Neural crest cell (in vitro differentiated cells): ENCODE results near the gene NBEAL1. TPM values are rescaled to one million over a fixed set of nuclear protein-coding genes. Genes with fewer than 3 reads are reported as not detected.
"Not testable (repeated sequence)": the region's sequence is repeated elsewhere in the genome, so short reads cannot be mapped to it uniquely, and the experiment has no call there.

ENCODE experiments used
- DNase-seq: peaks from one replicate; pipeline ENCODE4 v3.0.0; 2021; ENCODE audit warnings: low read depth, mixed read lengths, low spot score
- H3K27ac Mint-ChIP-seq: one replicate; pipeline ENCODE4 v1.8.0; 2021; ENCODE audit warnings: mild to moderate bottlenecking, mixed read lengths; ENCODE audit not compliant: unreplicated experiment
- H3K27me3 Mint-ChIP-seq: 2 replicates; pipeline ENCODE4 v1.8.0; 2021; ENCODE audit warnings: low read depth, mild to moderate bottlenecking, mixed read lengths
- H3K36me3 Mint-ChIP-seq: 2 replicates; pipeline ENCODE4 v1.8.0; 2021; ENCODE audit warnings: low read depth, mild to moderate bottlenecking, mixed read lengths
- H3K4me1 Mint-ChIP-seq: 2 replicates; pipeline ENCODE4 v1.8.0; 2021; ENCODE audit warnings: mixed read lengths
- H3K4me3 Mint-ChIP-seq: one replicate; pipeline ENCODE4 v1.8.0; 2021; ENCODE audit warnings: mild to moderate bottlenecking, mixed read lengths
- H3K9me3 Mint-ChIP-seq: 2 replicates; pipeline ENCODE4 v1.8.0; 2021; ENCODE audit warnings: mixed read lengths
- total RNA-seq: library from RNA; stranded (reverse); gene quantifications from 2 replicates; pipeline ENCODE4 v1.2.1, GENCODE V29; 2021
- TF ChIP-seq, protein P1 (sequence below): fragments of 200-600 bp; sonication (generic); conservative IDR thresholded peaks from 2 replicates; pipeline ENCODE4 v1.5.0; 2021; ENCODE audit warnings: antibody characterized with exemption, mild to moderate bottlenecking

NBEAL1 gene
- total RNA-seq, 1 donor from 2014 or later = 12.6 TPM

GRCh38 chr2:202989749-202990148 lies 24.9 kb upstream of the NBEAL1 start:
- Mint-ChIP-seq H3K4me1 (no peaks in the 10 kb centered on the region), H3K27me3 (no peaks in the 10 kb centered on the region), H3K4me3 (no peak overlapping the region), H3K36me3 (no peaks in the 10 kb centered on the region), H3K27ac (no peak overlapping the region), H3K9me3 (no peaks in the 10 kb centered on the region)
- DNase-seq = no peak
- TF ChIP-seq, protein P1, sequence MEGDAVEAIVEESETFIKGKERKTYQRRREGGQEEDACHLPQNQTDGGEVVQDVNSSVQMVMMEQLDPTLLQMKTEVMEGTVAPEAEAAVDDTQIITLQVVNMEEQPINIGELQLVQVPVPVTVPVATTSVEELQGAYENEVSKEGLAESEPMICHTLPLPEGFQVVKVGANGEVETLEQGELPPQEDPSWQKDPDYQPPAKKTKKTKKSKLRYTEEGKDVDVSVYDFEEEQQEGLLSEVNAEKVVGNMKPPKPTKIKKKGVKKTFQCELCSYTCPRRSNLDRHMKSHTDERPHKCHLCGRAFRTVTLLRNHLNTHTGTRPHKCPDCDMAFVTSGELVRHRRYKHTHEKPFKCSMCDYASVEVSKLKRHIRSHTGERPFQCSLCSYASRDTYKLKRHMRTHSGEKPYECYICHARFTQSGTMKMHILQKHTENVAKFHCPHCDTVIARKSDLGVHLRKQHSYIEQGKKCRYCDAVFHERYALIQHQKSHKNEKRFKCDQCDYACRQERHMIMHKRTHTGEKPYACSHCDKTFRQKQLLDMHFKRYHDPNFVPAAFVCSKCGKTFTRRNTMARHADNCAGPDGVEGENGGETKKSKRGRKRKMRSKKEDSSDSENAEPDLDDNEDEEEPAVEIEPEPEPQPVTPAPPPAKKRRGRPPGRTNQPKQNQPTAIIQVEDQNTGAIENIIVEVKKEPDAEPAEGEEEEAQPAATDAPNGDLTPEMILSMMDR = no peak

DNA sequence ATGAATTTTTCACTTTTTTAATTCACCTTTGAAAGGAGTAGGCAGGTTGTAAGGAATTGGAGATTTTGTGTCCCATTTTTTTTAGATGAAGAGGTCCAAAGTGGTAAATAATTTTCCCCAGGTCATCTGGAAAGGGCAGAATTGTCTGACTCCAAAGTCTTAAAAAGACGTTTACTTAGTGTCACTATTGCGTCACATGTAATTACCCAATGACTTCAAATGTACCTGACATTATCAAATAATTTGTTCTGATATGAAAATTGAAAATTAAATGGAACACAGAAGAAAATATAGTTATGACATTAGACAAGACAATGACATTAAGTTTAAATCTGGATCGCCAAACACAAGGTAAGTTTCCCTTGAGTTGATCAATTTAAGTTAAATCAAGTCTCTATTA lies 24.2 kb upstream of the NBEAL1 start:
- peaks cover 4% of the 10 kb centered on the region for H3K9me3 Mint-ChIP-seq
- no peaks in the 10 kb centered on the region for H3K27me3 Mint-ChIP-seq
- H3K4me3 Mint-ChIP-seq = no peak overlapping the region
- H3K36me3 Mint-ChIP-seq = no peaks in the 10 kb centered on the region
- TF ChIP-seq, protein P1 = no peak
- DNase-seq = no peak
- no peak overlapping the region for H3K27ac Mint-ChIP-seq
- no peaks in the 10 kb centered on the region for H3K4me1 Mint-ChIP-seq

DNA sequence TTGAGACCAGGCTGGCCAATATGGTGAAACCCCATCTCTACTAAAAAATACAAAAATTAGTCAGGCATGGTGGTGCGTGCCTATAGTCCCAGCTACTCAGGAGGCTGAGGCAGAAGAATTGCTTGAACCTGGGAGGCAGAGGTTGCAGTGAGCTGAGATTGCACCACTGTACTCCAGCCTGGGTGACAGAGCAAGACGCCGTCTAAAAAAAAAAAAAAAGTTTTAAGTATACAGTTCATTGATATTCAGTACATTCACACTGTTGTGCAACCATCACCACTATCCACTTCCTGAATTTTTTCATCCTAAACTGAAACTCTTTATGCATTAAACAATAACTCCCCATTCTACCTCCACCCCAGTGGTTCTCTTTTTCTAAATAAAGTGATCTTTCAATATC lies 17.6 kb upstream of the NBEAL1 start:
- H3K4me3 Mint-ChIP-seq, H3K27ac Mint-ChIP-seq, DNase-seq, H3K27me3 Mint-ChIP-seq, H3K36me3 Mint-ChIP-seq, H3K4me1 Mint-ChIP-seq, H3K9me3 Mint-ChIP-seq: not testable (repeated sequence)

DNA sequence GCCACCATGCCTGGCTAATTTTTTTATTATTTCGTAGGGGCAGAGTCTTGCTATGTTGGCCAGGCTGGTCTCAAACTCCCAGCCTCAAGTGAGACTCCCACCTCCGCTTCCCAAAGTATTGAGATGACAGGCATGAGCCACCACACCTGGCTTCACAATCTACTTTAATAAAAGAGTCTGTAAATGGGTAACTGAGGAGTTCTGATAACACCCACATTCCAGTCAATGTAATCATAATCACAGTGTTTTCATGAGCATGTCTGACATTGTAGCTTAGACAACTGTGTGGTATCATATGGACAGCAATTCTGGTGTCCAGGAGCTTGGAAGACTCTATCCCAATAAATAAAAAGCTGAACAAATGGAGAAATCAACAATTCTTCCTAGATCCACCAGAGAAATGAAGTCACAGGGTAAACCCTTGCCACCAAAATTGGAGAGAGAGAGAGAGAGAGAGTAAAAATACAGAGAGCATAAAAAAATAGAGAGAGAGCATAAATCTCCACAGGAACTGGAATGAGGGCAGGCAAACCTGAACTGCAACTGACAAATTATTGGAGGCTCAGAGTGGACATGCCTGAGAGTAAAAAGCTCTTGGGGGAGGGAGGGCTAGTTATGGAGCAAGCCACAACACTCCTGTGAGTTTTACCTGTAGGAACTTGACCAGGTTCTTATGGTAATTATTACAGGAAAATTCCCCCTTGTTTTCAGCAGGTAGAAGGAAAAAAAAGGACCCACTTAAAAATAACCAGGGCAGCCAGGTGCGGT lies 12.4 kb upstream of the NBEAL1 start:
- Mint-ChIP-seq H3K27me3 (no peaks in the 10 kb centered on the region), H3K36me3 (no peaks in the 10 kb centered on the region), H3K4me3 (no peak overlapping the region), H3K27ac (no peak overlapping the region), H3K9me3 (no peaks in the 10 kb centered on the region), H3K4me1 (no peaks in the 10 kb centered on the region)
- DNase-seq = no peak
- TF ChIP-seq, protein P1 = no peak

GRCh38 chr2:203003716-203004115 lies 11.0 kb upstream of the NBEAL1 start:
- H3K27me3 Mint-ChIP-seq = no peaks in the 10 kb centered on the region
- DNase-seq = no peak
- H3K36me3 Mint-ChIP-seq = no peaks in the 10 kb centered on the region
- TF ChIP-seq, protein P1 = no peak
- no peak overlapping the region for H3K4me3 Mint-ChIP-seq
- no peaks in the 10 kb centered on the region for H3K9me3 Mint-ChIP-seq
- no peak overlapping the region for H3K27ac Mint-ChIP-seq
- no peaks in the 10 kb centered on the region for H3K4me1 Mint-ChIP-seq

- TF ChIP-seq, protein P1 = no peak
- no peak for DNase-seq
- Mint-ChIP-seq H3K9me3 (no peaks in the 10 kb centered on the region), H3K27ac (no peak overlapping the region), H3K4me1 (peaks cover 36% of the 10 kb centered on the region), H3K36me3 (no peaks in the 10 kb centered on the region), H3K27me3 (no peaks in the 10 kb centered on the region), H3K4me3 (peak overlapping the region; percentile 56)
These were observed 2.0 kb downstream of the NBEAL1 start for GRCh38 chr2:203016716-203017115.
